OCI-LY1 (cell line): ENCODE measurements around the gene LAMA5.

Experiments
- EZH2 ChIP-seq: fragments of 200-600 bp; sonication (generic), shearing (Covaris generic); IDR thresholded peaks from 2 replicates; pipeline ENCODE4 v1.8.0; 2017; ENCODE audit warnings: borderline replicate concordance, mixed run types, mild to moderate bottlenecking, antibody characterized with exemption, low read length, moderate library complexity, mixed read lengths
- TF ChIP-seq, protein P1 (sequence below): fragments of 200-600 bp; sonication (generic), shearing (Covaris generic); IDR thresholded peaks from 2 replicates; pipeline ENCODE4 v1.5.1; 2017; ENCODE audit warnings: mild to moderate bottlenecking, antibody characterized with exemption, low read length, moderate library complexity, mixed read lengths

DNA sequence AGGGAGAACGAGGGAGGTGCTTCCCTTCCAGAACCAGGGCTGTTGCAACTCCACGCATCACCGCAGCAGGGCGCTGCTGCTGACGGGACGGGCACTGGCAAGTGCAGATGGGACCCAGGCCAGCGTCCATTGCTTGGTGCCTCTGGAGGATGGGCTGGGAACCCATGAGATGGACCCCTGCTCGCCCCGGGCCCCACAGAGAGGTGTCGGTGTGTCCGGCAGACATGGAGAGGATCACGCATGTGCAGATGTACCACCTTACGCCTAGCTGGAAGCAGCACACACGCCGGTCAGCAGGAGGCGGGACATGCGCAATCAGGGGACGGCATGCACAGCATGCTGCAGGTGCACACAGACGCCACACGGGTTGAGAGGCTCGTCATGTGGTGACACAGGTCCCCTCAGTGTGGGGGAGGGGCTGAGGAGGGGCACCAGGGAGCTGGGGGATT, 34.2 kb upstream of the LAMA5 start:
- TF ChIP-seq, protein P1, sequence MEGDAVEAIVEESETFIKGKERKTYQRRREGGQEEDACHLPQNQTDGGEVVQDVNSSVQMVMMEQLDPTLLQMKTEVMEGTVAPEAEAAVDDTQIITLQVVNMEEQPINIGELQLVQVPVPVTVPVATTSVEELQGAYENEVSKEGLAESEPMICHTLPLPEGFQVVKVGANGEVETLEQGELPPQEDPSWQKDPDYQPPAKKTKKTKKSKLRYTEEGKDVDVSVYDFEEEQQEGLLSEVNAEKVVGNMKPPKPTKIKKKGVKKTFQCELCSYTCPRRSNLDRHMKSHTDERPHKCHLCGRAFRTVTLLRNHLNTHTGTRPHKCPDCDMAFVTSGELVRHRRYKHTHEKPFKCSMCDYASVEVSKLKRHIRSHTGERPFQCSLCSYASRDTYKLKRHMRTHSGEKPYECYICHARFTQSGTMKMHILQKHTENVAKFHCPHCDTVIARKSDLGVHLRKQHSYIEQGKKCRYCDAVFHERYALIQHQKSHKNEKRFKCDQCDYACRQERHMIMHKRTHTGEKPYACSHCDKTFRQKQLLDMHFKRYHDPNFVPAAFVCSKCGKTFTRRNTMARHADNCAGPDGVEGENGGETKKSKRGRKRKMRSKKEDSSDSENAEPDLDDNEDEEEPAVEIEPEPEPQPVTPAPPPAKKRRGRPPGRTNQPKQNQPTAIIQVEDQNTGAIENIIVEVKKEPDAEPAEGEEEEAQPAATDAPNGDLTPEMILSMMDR = peak; percentile 75
- no peak for TF ChIP-seq EZH2
